NOMO-1 (cell line): ENCODE measurements around the gene SHISAL1.

ENCODE experiments used
- DNase-seq, 2 experiments: peaks; one replicate each; lab custom pipeline; 2025; ENCODE audit not compliant: unreplicated experiment in 2 of 2; lab: John Stamatoyannopoulos, UW

SHISAL1 gene

DNA sequence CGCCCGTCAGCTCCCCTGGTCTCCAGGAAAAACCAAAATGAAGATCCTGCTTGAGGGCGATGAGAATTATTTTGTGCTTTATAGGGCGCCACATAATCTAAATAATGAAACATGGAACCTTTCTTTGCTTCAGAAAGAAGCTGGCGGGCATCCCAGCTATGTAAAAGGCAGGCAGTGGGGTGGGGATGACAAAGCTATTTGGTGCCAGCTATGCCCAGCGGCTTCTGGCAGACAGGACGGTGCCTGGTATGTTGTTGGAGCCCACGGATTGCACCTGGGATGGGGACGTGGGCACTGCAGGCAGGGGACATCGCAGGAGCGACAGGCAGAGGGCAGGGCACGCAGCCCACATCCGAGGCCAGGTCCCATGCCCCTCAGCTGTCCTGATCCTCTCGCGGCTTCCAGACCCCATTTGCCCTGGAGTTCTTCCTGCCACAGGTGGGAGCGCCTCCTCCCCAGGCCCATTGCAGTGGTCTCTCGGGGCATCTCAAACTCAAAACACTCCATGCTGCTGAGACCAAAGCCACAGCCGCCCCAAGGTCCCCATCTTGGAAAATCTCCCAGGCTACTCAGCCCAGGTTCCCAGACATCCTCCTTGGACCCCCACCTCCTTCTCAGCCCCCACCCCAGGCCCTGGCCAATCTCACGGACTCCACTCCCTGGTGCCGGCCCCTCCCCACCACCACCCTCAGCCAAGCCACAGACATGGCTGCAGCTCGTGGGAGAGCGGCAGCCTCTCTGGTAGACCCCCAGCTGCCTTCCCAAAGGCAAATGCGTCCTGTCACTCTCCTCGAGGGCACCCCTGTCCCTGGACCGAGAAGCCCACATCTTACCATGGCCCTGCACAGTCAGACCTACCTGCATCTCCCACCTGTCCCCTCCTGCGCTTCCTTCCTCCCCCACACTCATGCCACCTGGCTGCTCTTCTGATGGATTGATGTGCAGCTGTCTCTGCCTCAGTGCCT, 45.7 kb downstream of the SHISAL1 start:
- no peak for DNase-seq

DNA sequence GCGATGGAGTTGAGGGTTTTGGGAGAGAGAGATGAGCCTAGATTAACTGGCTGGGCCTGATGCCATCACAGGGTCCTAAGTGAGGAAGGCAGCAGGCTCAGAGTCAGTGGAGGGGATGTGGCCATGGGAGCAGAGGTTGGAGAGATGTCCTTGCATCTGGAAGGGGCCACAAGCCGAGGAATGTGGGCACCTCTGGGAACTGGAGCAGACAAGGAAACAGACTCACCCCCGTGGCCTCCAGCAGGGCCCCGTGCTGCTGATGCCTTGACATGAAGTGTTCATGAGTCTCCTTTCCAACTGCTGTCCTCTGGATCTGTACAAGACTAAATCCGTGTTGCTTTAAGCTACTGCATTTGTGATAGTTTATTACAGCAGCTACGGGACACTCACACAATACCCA, 49.2 kb downstream of the SHISAL1 start:
- DNase-seq = no peak

GRCh38 chr22:44261861-44262595, 50.7 kb downstream of the SHISAL1 start:
- DNase-seq = no peak

DNA sequence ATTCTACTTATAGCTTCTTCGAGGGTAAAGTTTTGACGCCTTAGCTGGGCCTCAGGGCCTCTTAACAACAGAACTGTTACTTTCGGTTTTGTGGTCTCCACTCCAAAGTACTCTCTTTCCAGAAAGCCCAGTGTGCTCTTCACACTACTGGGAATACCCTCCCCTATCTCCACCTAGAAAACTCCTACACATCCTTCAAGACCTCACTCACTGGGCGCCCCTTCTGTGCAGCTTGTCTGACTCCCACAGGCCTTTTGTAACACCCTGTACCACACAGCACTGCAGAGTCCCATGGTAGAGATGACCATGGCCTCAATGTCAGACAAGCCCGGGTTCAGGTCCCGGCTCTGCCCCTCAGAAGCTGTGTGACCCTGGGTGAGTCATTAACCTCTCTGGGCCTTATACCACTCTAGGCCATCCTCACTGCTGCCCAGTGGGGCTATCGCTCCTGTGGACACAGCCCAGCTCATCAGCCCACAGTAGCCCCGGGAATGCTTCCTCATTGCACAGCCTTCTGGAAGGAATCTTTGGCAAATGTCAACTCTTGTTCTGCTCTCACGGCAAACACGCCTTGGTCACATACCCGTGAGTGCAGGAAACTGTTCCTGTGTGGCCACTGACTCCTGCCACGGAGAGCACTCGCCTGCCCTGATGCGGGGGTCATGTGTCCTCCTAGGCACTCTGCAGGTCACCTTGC, 51.4 kb downstream of the SHISAL1 start:
- DNase-seq = no peak

DNA sequence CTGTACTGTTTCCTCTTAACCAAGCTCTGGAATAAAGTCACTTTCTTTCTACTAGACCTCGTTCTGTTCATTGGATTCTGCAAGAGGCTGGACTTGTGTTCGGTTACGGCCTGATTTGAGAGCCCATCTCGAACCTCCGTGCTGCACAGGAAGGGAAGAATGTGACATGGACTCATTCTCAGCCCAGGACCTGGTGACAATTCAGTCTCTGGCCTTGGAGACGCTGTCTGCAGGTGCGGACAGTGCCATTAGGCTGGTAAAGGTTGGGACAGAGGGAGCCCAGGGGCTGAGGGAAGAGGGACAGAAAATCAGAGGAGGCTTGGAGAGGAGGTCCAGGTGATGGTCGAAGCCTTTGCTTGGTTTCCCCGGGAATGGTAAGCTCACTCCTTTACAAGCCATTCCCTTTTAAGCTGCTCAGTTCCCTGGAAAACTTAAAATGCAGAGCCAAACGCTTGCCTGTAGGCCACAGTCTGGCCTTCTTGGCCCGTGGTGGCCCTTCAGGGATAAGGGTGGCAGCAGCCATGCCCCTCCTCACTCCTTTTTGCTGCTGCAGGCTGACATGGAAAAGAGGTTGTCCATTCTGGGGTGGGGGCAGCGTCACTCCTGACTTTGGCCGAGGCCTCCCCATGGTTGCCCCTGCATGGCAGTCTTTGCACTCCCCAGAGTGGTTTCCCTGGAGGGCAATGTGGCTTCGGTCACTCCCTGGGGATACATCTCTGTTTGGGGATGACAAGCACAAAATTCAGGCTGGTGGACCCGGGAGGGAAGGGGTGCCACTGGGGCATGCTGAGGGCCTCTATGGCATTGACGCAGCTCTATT, 52.3 kb downstream of the SHISAL1 start:
- DNase-seq = no peak

DNA sequence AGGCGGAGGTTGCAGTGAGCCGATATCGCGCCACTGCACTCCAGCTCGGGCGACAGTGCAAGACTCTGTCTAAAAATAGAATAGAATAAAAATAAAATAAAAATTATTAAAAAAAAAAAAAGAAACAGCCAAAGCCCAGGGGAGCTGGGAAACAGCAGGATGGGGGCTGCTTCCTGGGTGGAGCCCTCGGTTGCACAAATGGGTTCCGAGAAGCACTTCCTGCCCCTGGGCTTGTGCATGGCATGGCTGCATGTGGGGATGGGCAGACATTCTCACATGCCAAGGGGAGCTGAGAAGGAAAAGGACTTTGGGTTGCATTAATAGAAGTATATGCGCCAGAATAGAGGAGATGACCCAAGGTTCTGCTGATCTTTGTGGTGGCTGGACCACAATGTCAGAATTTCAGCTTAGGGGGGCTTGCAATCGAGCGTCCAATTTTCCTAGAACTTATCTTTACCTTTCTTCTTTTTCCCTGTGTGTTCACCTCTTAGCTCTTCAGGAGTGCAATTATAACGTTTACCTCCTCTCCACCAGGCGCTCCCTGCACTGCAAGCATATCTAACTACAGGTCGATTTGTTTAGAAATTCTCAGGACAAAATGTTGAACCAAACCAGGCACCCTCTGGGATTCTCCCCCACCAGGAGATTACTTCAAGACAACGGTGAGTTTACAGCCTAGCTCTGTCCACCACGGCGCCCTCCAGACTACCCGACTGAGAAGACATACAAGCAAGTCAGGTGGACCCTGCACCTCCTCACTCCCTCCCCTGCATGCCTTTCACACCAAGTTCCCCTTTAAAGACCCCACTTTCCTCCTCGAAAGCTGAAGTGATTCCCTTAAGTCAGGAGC, 53.2 kb downstream of the SHISAL1 start:
- no peak for DNase-seq

GRCh38 chr22:44256556-44257485, 55.9 kb downstream of the SHISAL1 start:
- DNase-seq = no peak

DNA sequence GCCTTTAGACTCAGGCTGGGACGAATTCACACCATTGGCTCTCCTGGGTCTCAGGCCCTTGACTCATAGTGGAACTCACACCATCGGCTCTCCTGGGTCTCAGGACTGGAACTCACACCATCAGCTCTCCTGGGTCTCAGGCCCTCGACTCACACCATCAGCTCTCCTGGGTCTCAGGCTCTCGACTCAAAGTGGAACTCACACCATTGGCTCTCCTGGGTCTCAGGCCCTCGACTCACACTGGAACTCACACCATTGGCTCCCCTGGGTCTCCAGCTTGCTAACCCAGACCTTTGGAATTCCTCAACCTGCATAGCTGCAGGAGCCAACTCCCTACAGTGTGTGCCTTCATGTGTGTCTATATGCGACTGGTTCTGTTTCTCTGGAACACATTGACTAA, 56.7 kb downstream of the SHISAL1 start:
- DNase-seq = no peak

GRCh38 chr22:44254811-44255210, 57.9 kb downstream of the SHISAL1 start:
- DNase-seq = no peak

DNA sequence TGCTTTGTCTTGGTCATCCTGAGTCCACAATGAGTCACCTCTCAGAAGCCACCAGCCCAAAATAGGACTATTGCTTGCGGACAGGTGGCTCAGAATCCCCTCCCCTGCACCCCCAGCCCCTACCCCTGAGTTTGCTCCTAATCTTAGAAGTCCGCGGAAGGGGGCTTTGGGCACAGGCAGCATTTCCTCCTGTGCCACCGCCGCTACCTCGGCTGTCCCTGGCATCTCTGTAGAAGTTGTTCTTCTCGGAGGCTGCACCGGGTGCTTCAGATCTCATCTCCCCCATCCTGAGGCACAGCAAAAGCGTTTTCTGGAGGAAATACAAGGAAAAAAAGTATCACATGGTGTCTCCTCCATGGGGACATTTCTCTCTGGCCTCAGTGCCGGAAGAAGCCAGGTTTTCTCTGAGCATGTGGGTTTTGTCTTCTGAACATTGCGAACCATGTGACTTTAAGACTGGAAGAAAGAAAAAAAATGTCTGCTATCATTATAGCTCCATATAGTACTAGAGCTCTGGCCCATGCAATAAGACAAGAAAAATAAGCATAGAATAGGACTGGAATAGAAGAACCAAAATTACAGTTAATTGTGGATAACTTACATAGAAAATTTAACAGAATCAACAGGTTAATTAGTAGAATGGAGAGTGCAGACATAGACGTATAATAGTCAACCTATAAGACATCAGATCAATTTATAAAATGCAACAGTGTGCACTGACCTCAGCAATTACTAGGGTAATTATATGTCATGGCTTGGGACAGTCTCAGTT, 63.2 kb downstream of the SHISAL1 start:
- DNase-seq = no peak

GRCh38 chr22:44248926-44249325, 63.8 kb downstream of the SHISAL1 start:
- no peak for DNase-seq

- no peak for DNase-seq
Observed at GRCh38 chr22:44247923-44248892, 64.5 kb downstream of the SHISAL1 start.

DNA sequence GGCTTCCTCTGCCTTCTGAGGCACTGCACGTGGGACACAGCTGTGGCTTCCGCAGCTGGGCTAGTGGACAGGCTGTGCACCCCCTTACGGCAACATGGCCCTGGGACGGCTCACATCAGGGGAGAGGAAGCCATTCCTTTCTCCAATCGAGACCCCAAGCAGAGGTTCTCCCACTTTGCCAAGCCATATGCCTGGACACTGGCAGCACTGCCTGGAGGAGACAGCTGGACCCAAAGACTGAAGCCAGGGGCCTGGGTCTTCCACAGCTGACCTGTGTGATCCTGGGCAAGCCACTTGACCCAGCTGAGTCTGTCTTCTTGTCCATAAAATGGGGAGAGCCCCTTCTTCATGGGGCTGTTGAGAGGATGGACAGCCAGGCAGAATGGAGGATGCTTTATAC, 65.4 kb downstream of the SHISAL1 start:
- no peak for DNase-seq

DNA sequence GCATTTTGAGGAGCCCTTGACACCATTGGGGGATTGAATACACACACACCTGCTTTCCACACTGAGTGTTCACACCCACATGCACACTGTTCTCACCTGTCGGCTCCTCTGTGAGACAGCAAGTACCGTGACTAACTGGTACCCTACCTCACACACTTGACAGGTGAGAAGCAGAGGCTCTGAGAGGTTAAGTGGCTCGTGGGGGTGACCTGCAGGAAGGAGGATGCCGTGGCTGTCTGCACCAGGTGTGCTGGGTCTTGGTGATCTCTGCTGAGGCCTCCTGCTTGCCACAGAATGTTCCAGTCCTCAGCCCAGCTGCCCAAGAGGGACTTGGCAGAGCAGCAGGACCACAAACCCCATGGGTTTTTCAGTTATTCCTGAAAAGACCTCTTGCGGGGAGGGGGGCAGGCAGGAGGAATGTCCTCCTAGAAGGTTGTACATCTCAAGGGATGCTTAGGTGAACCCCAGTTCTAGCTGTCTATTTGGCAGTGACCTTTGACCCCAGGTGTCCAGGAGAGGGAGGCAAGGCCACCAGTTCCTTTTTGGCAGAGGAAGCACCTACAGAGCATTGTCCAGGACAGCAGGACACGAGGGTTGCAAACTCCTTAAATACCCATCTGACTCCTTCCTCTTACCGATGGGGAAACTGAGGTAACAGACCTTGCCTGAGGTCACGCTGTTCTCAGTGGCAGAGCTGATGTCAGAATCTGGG, 66.0 kb downstream of the SHISAL1 start:
- no peak for DNase-seq

DNA sequence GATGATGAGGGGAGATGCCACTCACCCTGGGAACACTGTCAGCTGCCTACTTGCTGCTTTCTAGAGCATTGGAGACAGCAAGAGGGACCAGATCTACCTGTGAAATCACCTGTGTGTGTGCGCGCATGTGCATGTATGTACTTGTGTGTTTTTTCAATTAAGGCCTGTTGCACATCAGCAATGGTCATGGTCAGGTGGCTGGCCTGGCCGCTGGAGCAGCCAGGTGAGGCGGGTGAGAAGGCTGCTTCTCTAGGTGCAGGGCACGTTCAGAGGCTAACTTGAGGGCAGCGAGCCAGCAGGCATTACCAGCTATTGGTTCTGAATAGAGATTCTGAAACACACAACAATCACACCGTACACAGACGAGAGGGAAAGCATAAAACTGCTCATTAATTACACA, 66.9 kb downstream of the SHISAL1 start:
- DNase-seq = no peak

- no peak for DNase-seq
Observed at GRCh38 chr22:44245438-44245837, 67.3 kb downstream of the SHISAL1 start.
